Peyer's patch (tissue), 4 donors: ENCODE measurements around the gene RPGRIP1L.

ENCODE experiments used
- POLR2A ChIP-seq, 2 donors: fragments of 450-650 bp; IDR thresholded peaks; one replicate each; pipeline ENCODE4 v1.5.1; 2017; ENCODE audit warnings: antibody characterized with exemption in 2 of 2, mild to moderate bottlenecking in 2 of 2, moderate library complexity in 2 of 2
- TF ChIP-seq, protein P1 (sequence below), 6 experiments: fragments of 450-650 bp in 4 of 6; fragments of 200-600 bp in 2 of 6; sonication (generic) in 1 of 6; IDR thresholded peaks; one replicate each; pipeline ENCODE4 v1.5.1; 2017 to 2019; ENCODE audit warnings: antibody characterized with exemption in 6 of 6, mild to moderate bottlenecking in 3 of 6, moderate library complexity in 1 of 6

DNA sequence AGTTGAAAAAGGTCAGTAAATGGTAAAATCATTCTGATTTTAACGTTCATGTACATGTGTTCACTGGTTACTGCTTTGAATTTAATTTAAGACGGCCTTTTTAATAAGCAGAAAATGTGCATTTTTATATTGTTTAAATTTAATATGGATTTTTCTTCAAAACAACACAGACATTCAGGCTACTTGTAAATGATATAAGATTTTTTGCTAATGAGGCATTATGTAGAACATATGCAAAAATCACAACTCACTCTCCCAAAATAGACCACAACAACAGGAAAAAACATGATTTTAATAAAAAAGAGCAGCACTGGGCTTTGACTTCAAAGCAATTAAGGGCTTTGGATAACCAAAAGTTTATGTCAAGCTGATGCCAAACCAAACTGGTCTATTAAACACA is 22.3 kb downstream of the RPGRIP1L start:
- TF ChIP-seq POLR2A (IDR thresholded peaks at IDR 0.05) = no peak
- TF ChIP-seq, protein P1, sequence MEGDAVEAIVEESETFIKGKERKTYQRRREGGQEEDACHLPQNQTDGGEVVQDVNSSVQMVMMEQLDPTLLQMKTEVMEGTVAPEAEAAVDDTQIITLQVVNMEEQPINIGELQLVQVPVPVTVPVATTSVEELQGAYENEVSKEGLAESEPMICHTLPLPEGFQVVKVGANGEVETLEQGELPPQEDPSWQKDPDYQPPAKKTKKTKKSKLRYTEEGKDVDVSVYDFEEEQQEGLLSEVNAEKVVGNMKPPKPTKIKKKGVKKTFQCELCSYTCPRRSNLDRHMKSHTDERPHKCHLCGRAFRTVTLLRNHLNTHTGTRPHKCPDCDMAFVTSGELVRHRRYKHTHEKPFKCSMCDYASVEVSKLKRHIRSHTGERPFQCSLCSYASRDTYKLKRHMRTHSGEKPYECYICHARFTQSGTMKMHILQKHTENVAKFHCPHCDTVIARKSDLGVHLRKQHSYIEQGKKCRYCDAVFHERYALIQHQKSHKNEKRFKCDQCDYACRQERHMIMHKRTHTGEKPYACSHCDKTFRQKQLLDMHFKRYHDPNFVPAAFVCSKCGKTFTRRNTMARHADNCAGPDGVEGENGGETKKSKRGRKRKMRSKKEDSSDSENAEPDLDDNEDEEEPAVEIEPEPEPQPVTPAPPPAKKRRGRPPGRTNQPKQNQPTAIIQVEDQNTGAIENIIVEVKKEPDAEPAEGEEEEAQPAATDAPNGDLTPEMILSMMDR (IDR thresholded peaks at IDR 0.05) = no peak
